Measurements from ENCODE around the gene TBC1D9B.

GRCh38 chr5:179920175-179920574, 12.5 kb upstream of the TBC1D9B start:
- TF ChIP-seq CTCF (IDR thresholded peaks at IDR 0.05) (no peak), POLR2A (IDR thresholded peaks at IDR 0.05) (no peak)
